Tibial artery (tissue), 4 donors: ENCODE data around the gene GNL3.
"Not testable (repeated sequence)": the region's sequence is repeated elsewhere in the genome, so short reads cannot be mapped to it uniquely, and the experiment has no call there.

Experiments used
- DNase-seq, 2 donors: peaks; one replicate each; pipeline ENCODE4 v3.0.0-alpha.2; 2019
- H3K27ac ChIP-seq, 2 donors: fragments of 200-600 bp; sonication (generic) in 1 of 2; 1 replicate in 1 of 2; 2 replicates in 1 of 2; pipeline ENCODE4 v1.5.1; 2018 to 2019; ENCODE audit warnings: mild to moderate bottlenecking in 1 of 2
- H3K27me3 ChIP-seq, 2 donors: fragments of 200-600 bp; sonication (generic) in 1 of 2; one replicate each; pipeline versions ENCODE4 v1.5.1 to v1.6.0; 2016 to 2019
- H3K36me3 ChIP-seq, 3 donors: fragments of 200-600 bp; sonication (generic) in 2 of 3; one replicate each; pipeline ENCODE4 v1.5.1; 2016 to 2019; ENCODE audit warnings: mild to moderate bottlenecking in 2 of 3
- H3K4me1 ChIP-seq, 4 donors: fragments of 200-600 bp; sonication (generic) in 2 of 4; 1 replicate in 3 of 4; 2 replicates in 1 of 4; pipeline ENCODE4 v1.5.1; 2016 to 2019
- H3K4me3 ChIP-seq, 2 donors: fragments of 200-600 bp; sonication (generic) in 1 of 2; 1 replicate in 1 of 2; 2 replicates in 1 of 2; pipeline ENCODE4 v1.5.1; 2018 to 2019; ENCODE audit warnings: mild to moderate bottlenecking in 2 of 2
- H3K9me3 ChIP-seq, 3 donors: fragments of 200-600 bp; sonication (generic) in 1 of 3; one replicate each; pipeline ENCODE4 v1.5.1; 2016 to 2019
- intact Hi-C: fragments of 100-400 bp; cut with DNase I; formaldehyde crosslinking; loops from one replicate; pipeline ENCODE4 v1.15.0; 2023; ENCODE audit warnings: low total_unique reads
- TF ChIP-seq, protein P1 (sequence below), 2 experiments: fragments of 200-600 bp in 1 of 2; fragments of 450-650 bp in 1 of 2; IDR thresholded peaks; one replicate each; pipeline ENCODE4 v1.5.1; 2017 to 2019; ENCODE audit warnings: antibody characterized with exemption in 2 of 2, mild to moderate bottlenecking in 1 of 2, moderate library complexity in 1 of 2

GNL3 gene

DNA sequence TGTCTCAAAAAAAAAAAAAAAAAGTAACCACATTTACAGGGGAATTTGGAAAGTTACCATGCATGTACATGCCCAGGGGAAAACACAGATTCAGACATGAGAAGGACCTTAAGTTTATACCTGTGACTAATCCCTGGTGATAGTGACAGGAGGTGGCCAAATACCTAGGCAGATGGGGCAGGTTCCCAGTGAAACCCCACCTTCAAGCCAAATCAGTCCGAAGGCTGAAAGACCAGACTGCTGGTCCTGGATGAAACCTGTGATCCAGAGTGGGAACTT lies 35.8 kb downstream of the GNL3 start:
- no peak for DNase-seq
- H3K4me1 ChIP-seq = no peaks in the 10 kb centered on the region
- intact Hi-C loops = no loop called here
- TF ChIP-seq, protein P1, sequence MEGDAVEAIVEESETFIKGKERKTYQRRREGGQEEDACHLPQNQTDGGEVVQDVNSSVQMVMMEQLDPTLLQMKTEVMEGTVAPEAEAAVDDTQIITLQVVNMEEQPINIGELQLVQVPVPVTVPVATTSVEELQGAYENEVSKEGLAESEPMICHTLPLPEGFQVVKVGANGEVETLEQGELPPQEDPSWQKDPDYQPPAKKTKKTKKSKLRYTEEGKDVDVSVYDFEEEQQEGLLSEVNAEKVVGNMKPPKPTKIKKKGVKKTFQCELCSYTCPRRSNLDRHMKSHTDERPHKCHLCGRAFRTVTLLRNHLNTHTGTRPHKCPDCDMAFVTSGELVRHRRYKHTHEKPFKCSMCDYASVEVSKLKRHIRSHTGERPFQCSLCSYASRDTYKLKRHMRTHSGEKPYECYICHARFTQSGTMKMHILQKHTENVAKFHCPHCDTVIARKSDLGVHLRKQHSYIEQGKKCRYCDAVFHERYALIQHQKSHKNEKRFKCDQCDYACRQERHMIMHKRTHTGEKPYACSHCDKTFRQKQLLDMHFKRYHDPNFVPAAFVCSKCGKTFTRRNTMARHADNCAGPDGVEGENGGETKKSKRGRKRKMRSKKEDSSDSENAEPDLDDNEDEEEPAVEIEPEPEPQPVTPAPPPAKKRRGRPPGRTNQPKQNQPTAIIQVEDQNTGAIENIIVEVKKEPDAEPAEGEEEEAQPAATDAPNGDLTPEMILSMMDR (IDR thresholded peaks at IDR 0.05) = no peak
- H3K9me3 ChIP-seq = no peaks in the 10 kb centered on the region
- no peak overlapping the region for H3K27ac ChIP-seq
- peaks cover 18 to 31% (median 23%) of the 10 kb centered on the region in 3 donors for H3K36me3 ChIP-seq
- H3K4me3 ChIP-seq = no peak overlapping the region
- H3K27me3 ChIP-seq = no peaks in the 10 kb centered on the region

DNA sequence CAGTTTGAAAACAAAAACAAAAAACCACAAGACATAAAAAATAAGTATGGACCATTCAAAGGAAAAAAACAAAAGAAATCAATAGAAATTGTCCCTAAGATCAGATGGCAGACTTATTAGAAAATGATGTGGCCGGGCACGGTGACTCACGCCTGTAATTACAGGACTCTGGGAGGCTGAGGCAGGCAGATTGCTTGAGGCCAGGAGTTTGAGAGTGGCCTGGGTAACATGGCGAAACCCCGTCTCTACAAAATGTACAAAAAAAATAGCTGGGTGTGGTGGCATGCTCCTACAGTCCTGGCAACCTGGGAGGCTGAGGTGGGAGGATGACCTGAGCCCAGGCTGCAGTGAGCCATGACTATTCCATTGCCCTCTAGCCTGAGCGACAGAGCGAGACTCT lies 36.7 kb downstream of the GNL3 start:
- Histone ChIP-seq H3K36me3 (peaks cover 18 to 31% (median 20%) of the 10 kb centered on the region in 3 donors), H3K9me3 (no peaks in the 10 kb centered on the region), H3K4me1 (no peaks in the 10 kb centered on the region), H3K27me3 (no peaks in the 10 kb centered on the region), H3K4me3 (no peak overlapping the region), H3K27ac (no peak overlapping the region)
- DNase-seq = no peak
- TF ChIP-seq, protein P1 (IDR thresholded peaks at IDR 0.05) = no peak
- intact Hi-C loops = no loop called here

DNA sequence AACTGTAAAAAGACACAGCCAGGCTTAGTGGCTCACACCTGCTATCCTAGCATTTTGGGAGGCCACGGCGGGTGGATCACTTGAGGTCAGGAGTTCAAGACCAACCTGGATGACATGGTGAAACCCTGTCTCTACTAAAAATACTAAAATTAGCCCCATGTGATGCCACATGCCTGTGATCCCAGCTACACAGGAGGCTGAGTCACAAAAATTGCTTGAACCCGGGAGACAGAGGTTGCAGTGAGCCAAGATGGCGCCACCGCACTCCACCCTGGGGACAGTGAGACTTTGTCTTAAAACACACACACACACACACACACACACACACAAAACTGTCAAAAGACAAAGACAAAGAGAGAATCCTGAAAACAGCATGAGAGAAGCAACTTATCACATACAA lies 38.1 kb downstream of the GNL3 start:
- no peak overlapping the region for H3K27ac ChIP-seq
- no peaks in the 10 kb centered on the region for H3K27me3 ChIP-seq
- no peaks in the 10 kb centered on the region for H3K4me1 ChIP-seq
- H3K36me3 ChIP-seq = peaks cover 24 to 30% (median 25%) of the 10 kb centered on the region in 3 donors
- H3K4me3 ChIP-seq = no peak overlapping the region
- TF ChIP-seq, protein P1 (IDR thresholded peaks at IDR 0.05) = no peak
- no peaks in the 10 kb centered on the region for H3K9me3 ChIP-seq
- DNase-seq = no peak
- intact Hi-C loops = no loop called here

DNA sequence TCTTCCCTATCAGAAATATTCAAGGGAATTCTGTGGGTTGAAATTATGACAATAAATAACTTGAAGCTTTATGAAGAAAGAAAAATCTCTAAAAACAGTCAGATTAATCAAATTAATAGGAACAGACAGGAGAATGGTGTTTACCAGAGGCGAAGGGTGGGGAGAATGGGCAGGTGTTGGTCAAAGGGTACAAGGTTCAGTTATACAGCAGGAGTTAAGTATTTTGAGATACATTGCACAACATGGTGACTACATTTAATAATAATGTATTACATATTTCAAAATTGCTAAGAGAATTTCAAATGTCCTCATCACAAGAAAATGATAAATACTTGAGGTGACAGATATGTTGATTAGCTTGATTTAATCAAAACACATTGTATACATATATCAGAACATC lies 38.7 kb downstream of the GNL3 start:
- TF ChIP-seq, protein P1 (IDR thresholded peaks at IDR 0.05) = no peak
- DNase-seq = no peak
- H3K4me3 ChIP-seq = no peak overlapping the region
- intact Hi-C loops = no loop called here
- H3K27me3 ChIP-seq = no peaks in the 10 kb centered on the region
- peaks cover 25 to 28% (median 27%) of the 10 kb centered on the region in 3 donors for H3K36me3 ChIP-seq
- H3K27ac ChIP-seq = no peak overlapping the region
- H3K4me1 ChIP-seq = no peaks in the 10 kb centered on the region
- no peaks in the 10 kb centered on the region for H3K9me3 ChIP-seq

DNA sequence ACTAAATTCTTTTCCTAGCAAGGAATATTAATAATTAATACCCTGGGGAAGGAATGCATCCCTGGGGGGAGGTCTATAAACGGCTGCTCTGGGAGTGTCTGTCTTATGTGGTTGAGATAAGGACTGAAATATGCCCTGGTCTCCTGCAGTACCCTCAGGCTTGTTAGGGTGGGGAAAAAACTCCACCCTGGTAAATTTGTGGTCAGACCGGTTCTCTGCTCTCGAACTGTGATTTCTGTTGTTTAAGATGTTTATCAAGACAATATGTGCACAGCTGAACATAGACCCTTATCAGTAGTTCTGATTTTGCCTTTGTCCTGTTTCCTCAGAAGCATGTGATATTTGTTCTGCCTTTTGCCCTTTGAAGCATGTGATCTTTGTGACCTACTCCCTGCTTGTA lies 42.9 kb downstream of the GNL3 start:
- H3K9me3 ChIP-seq, DNase-seq, H3K27ac ChIP-seq, H3K4me1 ChIP-seq, H3K4me3 ChIP-seq, H3K27me3 ChIP-seq, intact Hi-C loops: not testable (repeated sequence)
- peaks cover 35 to 51% (median 45%) of the 10 kb centered on the region in 3 donors for H3K36me3 ChIP-seq

DNA sequence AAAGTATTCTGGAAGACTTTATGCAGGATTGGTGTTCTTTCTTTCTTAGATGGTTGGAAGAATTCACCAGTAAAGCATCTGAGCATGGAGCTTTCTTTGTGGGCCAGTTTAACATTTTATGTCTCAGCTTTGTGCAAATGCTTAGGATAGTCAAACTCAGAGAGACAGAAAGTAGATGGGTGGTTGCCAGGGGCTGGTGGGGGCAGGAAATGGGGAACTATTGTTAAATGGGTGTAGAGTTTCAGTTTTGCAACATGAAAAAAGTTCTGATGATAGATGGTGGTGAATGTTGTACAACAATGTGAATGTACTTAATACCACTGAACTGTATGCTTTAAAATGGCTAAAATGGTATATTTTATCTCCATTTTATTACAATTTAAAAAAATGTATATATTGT lies 44.8 kb downstream of the GNL3 start:
- no peak for DNase-seq
- Histone ChIP-seq H3K27me3 (no peaks in the 10 kb centered on the region), H3K4me1 (no peaks in the 10 kb centered on the region), H3K9me3 (no peaks in the 10 kb centered on the region), H3K4me3 (no peak overlapping the region), H3K36me3 (peaks cover 53 to 70% (median 57%) of the 10 kb centered on the region in 3 donors), H3K27ac (no peak overlapping the region)
- intact Hi-C loops = no loop called here
- TF ChIP-seq, protein P1 (IDR thresholded peaks at IDR 0.05) = no peak
